Activated T-cell treated with anti-CD3 and anti-CD28 coated beads for 24 hours (primary cell): Measurements from ENCODE around the gene SCN4B.
A peak's percentile ranks its signal among the peaks of the same experiment; 100 is the strongest.

ENCODE experiments used
- DNase-seq: peaks from one replicate; pipeline ENCODE4 v3.0.0-alpha.2; 2020; ENCODE audit warnings: low read depth

Gene SCN4B

GRCh38 chr11:118152020-118152551 lies 537 bp downstream of the SCN4B start:
- DNase-seq: no peak

GRCh38 chr11:118151431-118151830 lies 1.2 kb downstream of the SCN4B start:
- no peak for DNase-seq

- no peak for DNase-seq
Observed at GRCh38 chr11:118149493-118149892, 3.1 kb downstream of the SCN4B start.

GRCh38 chr11:118148856-118149255 lies 3.8 kb downstream of the SCN4B start:
- no peak for DNase-seq

- no peak for DNase-seq
Observed at GRCh38 chr11:118148240-118148639, 4.4 kb downstream of the SCN4B start.

- DNase-seq: no peak
Observed at GRCh38 chr11:118147502-118147901, 5.1 kb downstream of the SCN4B start.

- DNase-seq: no peak
Observed at GRCh38 chr11:118146554-118146953, 6.1 kb downstream of the SCN4B start.

- DNase-seq: peak; percentile 85
Observed at GRCh38 chr11:118145285-118146227, 7.1 kb downstream of the SCN4B start.

- no peak for DNase-seq
Observed at GRCh38 chr11:118144301-118145268, 8.0 kb downstream of the SCN4B start.

GRCh38 chr11:118143661-118144185 lies 8.9 kb downstream of the SCN4B start:
- DNase-seq: no peak

- DNase-seq: no peak
Observed at GRCh38 chr11:118142809-118143208, 9.8 kb downstream of the SCN4B start.

GRCh38 chr11:118142081-118142480 lies 10.5 kb downstream of the SCN4B start:
- no peak for DNase-seq

- DNase-seq: no peak
Observed at GRCh38 chr11:118139578-118139977, 13.0 kb downstream of the SCN4B start.

GRCh38 chr11:118138839-118139420 lies 13.7 kb downstream of the SCN4B start:
- no peak for DNase-seq

GRCh38 chr11:118136801-118137200 lies 15.8 kb downstream of the SCN4B start:
- DNase-seq: no peak

- no peak for DNase-seq
Observed at GRCh38 chr11:118136341-118136740, 16.3 kb downstream of the SCN4B start.

GRCh38 chr11:118135796-118136165 lies 16.8 kb downstream of the SCN4B start:
- DNase-seq: no peak

- no peak for DNase-seq
Observed at GRCh38 chr11:118135051-118135795, 17.4 kb downstream of the SCN4B start.

- DNase-seq: no peak
Observed at GRCh38 chr11:118133816-118134215, 18.8 kb downstream of the SCN4B start.

GRCh38 chr11:118132385-118133151 lies 20.1 kb downstream of the SCN4B start:
- DNase-seq: no peak
